ENCODE data around the gene AHDC1.

The AHDC1 gene

GRCh38 chr1:27600498-27601175 is 3.3 kb downstream of the AHDC1 start:
- DNase-seq (ENCODE audit: extremely low spot score, insufficient read length, low read depth) = no peak
- no peak for FAIRE-seq

- FAIRE-seq = no peak
- no peak for DNase-seq (ENCODE audit: extremely low spot score, insufficient read length, low read depth)
Measured at GRCh38 chr1:27599605-27600497, 4.1 kb downstream of the AHDC1 start.

- DNase-seq (ENCODE audit: extremely low spot score, insufficient read length, low read depth) = no peak
- FAIRE-seq = no peak
Measured at GRCh38 chr1:27598902-27599528, 4.9 kb downstream of the AHDC1 start.

GRCh38 chr1:27598295-27598687 is 5.7 kb downstream of the AHDC1 start:
- FAIRE-seq (no peak), DNase-seq (ENCODE audit: extremely low spot score, insufficient read length, low read depth) (no peak)

GRCh38 chr1:27597516-27598294 is 6.2 kb downstream of the AHDC1 start:
- FAIRE-seq (no peak), DNase-seq (ENCODE audit: extremely low spot score, insufficient read length, low read depth) (no peak)

- no peak for FAIRE-seq
Measured at GRCh38 chr1:27596986-27597385, 7.0 kb downstream of the AHDC1 start.

GRCh38 chr1:27596261-27596660 is 7.7 kb downstream of the AHDC1 start:
- DNase-seq (ENCODE audit: extremely low spot score, insufficient read length, low read depth) (no peak), FAIRE-seq (no peak)

More at GRCh38 chr1:27596986-27597385, 7.0 kb downstream of the AHDC1 start:
- no peak for DNase-seq (ENCODE audit: extremely low spot score, insufficient read length, low read depth)

GRCh38 chr1:27595597-27595996 is 8.3 kb downstream of the AHDC1 start:
- FAIRE-seq = no peak
- DNase-seq (ENCODE audit: extremely low spot score, insufficient read length, low read depth) = no peak

GRCh38 chr1:27594564-27595510 is 9.1 kb downstream of the AHDC1 start:
- FAIRE-seq (no peak), DNase-seq (ENCODE audit: extremely low spot score, insufficient read length, low read depth) (no peak)

- FAIRE-seq = no peak
- DNase-seq (ENCODE audit: extremely low spot score, insufficient read length, low read depth) = no peak
Measured at GRCh38 chr1:27593678-27594563, 10.0 kb downstream of the AHDC1 start.

- DNase-seq (ENCODE audit: extremely low spot score, insufficient read length, low read depth) = no peak
- no peak for FAIRE-seq
Measured at GRCh38 chr1:27592931-27593677, 10.8 kb downstream of the AHDC1 start.

GRCh38 chr1:27592232-27592930 is 11.6 kb downstream of the AHDC1 start:
- FAIRE-seq = no peak
- DNase-seq (ENCODE audit: extremely low spot score, insufficient read length, low read depth) = no peak

GRCh38 chr1:27591622-27592021 is 12.3 kb downstream of the AHDC1 start:
- DNase-seq (ENCODE audit: extremely low spot score, insufficient read length, low read depth) (no peak), FAIRE-seq (no peak)

GRCh38 chr1:27590917-27591508 is 12.9 kb downstream of the AHDC1 start:
- FAIRE-seq (no peak), DNase-seq (ENCODE audit: extremely low spot score, insufficient read length, low read depth) (no peak)

GRCh38 chr1:27589841-27590426 is 14.0 kb downstream of the AHDC1 start:
- no peak for DNase-seq (ENCODE audit: extremely low spot score, insufficient read length, low read depth)
- no peak for FAIRE-seq

GRCh38 chr1:27589441-27589840 is 14.5 kb downstream of the AHDC1 start:
- no peak for DNase-seq (ENCODE audit: extremely low spot score, insufficient read length, low read depth)

More at GRCh38 chr1:27589441-27589840, 14.5 kb downstream of the AHDC1 start:
- FAIRE-seq = no peak
